GM12801 (cell line): ENCODE data around the gene JADE2.

ENCODE experiments used
- TF ChIP-seq, protein P1 (sequence below): IDR thresholded peaks from one replicate; pipeline ENCODE4 v1.5.1; 2011; ENCODE audit warnings: control low read depth; ENCODE audit not compliant: insufficient read length; ENCODE audit errors: extremely low read depth

The JADE2 gene

GRCh38 chr5:134586866-134587524 is 61.5 kb downstream of the JADE2 start:
- TF ChIP-seq, protein P1, sequence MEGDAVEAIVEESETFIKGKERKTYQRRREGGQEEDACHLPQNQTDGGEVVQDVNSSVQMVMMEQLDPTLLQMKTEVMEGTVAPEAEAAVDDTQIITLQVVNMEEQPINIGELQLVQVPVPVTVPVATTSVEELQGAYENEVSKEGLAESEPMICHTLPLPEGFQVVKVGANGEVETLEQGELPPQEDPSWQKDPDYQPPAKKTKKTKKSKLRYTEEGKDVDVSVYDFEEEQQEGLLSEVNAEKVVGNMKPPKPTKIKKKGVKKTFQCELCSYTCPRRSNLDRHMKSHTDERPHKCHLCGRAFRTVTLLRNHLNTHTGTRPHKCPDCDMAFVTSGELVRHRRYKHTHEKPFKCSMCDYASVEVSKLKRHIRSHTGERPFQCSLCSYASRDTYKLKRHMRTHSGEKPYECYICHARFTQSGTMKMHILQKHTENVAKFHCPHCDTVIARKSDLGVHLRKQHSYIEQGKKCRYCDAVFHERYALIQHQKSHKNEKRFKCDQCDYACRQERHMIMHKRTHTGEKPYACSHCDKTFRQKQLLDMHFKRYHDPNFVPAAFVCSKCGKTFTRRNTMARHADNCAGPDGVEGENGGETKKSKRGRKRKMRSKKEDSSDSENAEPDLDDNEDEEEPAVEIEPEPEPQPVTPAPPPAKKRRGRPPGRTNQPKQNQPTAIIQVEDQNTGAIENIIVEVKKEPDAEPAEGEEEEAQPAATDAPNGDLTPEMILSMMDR: peak; percentile 16

DNA sequence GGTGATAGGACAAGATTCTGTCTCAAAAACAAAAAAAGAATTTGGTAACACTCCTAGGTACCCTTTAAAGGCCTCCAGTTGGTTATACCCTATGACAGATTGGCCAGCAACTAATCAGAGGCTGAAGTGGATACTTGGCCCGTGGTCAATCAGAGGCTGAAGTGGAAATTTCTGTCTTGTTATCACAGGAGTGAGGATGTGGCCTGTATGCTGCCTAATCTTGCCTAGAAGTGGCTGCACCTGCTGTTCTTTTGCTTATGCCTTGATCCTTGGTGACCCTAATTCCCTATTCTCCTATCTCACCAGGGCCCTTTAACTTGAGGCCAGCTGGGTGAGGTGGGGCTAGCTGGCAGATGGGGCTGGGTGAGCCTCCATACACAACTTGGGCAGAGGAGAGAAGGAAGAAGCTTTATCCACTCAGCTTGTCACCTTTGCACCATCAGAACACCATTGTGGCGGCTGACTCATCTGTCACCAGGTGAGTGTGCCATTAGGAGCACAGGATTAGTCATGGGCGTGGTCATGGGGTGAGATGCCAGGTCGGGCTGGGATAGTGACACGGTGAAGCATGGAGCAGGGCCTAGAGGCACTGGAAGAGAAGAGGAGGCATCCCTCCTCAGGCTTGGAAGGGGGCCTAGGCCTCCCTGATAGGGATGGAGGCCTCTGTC is 65.7 kb downstream of the JADE2 start:
- TF ChIP-seq, protein P1: no peak

DNA sequence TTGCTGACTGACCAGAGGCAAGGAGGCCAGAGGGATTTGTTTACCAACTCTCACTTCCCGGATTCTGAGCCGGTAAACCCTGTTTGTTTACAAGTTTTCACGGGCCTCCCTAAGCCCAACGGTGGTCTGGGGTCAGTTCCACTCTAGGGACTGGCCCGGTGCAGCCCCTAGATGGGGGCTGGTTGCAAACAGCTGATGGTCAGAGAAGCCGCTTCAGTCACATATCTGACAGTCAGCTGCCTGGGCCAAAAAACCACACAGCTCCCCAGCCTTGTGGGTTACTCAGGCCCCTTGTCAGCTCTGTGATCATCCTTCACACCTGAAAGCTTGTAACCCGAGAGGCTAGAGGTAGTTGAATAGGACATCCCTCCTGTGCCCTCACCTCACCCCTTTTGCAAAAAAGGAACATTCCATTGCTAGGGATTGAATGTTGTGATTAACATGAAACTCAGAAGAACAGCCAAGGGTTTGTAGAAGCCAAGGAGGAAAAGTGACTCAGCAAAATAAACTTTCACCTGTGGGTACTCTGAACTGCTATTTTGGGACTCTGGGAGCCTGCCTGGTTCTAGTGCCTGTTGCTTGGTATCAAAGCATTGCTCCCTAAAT is 66.8 kb downstream of the JADE2 start:
- TF ChIP-seq, protein P1: no peak

GRCh38 chr5:134594336-134594735 is 68.9 kb downstream of the JADE2 start:
- TF ChIP-seq, protein P1: no peak

DNA sequence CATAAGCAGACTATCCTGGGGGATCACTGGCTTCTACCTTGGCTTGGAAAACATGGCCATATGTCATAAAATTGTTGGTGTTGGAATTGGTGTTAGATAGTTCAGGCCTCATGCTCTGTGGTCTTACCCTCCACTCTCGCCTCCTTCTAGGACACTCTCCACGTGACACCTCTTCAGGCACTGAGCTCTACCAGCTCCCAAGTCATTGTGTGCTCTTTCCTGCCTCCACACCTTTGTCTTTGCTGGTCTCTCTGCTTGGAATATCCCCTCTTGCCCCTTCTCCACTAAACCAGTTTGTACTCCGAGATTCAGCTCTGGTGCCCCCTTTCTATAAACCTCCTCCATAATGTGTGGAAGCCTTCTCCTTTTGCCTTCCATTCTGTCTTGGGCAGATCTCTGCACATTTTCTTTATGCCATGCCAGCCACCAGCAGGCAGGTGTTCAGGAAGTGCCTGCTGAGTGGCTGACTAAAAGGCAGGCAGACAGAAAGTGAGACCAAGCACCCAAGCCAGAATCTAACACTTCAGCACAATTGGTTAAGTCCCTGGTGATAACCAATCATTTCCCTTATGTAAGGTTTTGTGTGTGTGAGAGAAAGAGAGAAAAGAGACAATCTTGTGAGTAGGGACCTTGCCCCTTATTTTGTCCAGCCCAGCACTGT is 69.5 kb downstream of the JADE2 start:
- TF ChIP-seq, protein P1: no peak

DNA sequence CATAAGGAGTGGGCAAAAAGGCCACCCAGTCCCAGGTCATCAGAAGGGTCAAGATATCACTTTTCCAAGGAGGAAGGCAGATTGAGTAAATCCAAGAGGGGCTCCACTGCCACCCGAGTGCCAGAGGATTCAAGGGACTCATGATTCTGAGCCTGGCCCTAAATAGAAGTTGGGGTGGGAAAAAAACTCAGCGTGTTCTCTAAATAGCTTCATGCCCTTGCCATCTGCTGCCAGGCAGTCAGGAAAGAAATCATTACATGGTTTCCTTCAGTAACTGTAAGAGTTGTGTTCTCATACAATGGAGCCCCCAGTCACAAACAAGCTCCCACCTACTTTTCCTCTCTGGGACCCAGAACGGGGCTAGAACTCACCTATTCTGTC is 70.0 kb downstream of the JADE2 start:
- TF ChIP-seq, protein P1: no peak

- TF ChIP-seq, protein P1: no peak
Observed at GRCh38 chr5:134600600-134600999, 75.1 kb downstream of the JADE2 start.
